HepG2 (cell line): ENCODE data around the gene SGCG. TPM values are rescaled to one million over a fixed set of nuclear protein-coding genes. Genes with fewer than 3 reads are reported as not detected.

Experiments used
- ATAC-seq: fragments of 200-7000 bp; cut with Tn5 transposase; 3 replicates; pipeline ENCODE4 v1.9.1; 2020; ENCODE audit warnings: mild to moderate bottlenecking, moderate library complexity
- BruUV-seq: library from RNA; stranded (reverse); fragments of 400-500 nt; replicated peaks from 2 replicates; lab custom pipeline; 2021; lab: Mats Ljungman, UMichigan
- CTCF ChIA-PET: fragments of 300-600 bp; formaldehyde crosslinking; extraction: SDS; loops from one replicate; lab custom pipeline; 2021; ENCODE audit warnings: low total read pairs, inconsistent platforms, low intra/inter-chr PET ratio; lab: Yijun Ruan, JAX
- POLR2A ChIA-PET: fragments of 350-600 bp; sonication (Branson Sonifier 250); formaldehyde crosslinking; loops from one replicate; lab custom pipeline; 2020; ENCODE audit warnings: antibody characterized with exemption, inconsistent platforms; lab: Yijun Ruan, JAX
- DNase-seq: peaks from one replicate; pipeline ENCODE4 v3.0.0-alpha.2; 2015; ENCODE audit warnings: low spot score
- FAIRE-seq: peaks from 3 replicates; lab custom pipeline; 2011; peaks lifted over from hg19 to GRCh38; lab: Jason Lieb, UNC
- H2AFZ ChIP-seq: one replicate; pipeline ENCODE4 v1.6.1; 2011; ENCODE audit warnings: low read length, inconsistent platforms
- H3K27ac ChIP-seq: fragments of 300-600 bp; 3 replicates; pipeline ENCODE4 v1.8.0; 2011; ENCODE audit warnings: mixed run types, mild to moderate bottlenecking, mixed read lengths, low read length, inconsistent platforms; ENCODE audit not compliant: insufficient read depth; ENCODE audit errors: extremely low read length
- H3K27me3 ChIP-seq, 2 experiments: fragments of 200-600 bp in 1 of 2; 2 replicates in 1 of 2; 3 replicates in 1 of 2; pipeline versions ENCODE4 v1.6.0 to v1.8.0; 2011; ENCODE audit warnings: low read length in 2 of 2, mild to moderate bottlenecking in 2 of 2, moderate library complexity in 2 of 2, inconsistent platforms in 1 of 2; ENCODE audit not compliant: insufficient read depth in 2 of 2, control insufficient read depth in 1 of 2
- H3K36me3 ChIP-seq, 2 experiments: fragments of 200-600 bp in 1 of 2; replicated peaks in 1 of 2; 2 replicates in 1 of 2; 3 replicates in 1 of 2; pipeline versions ENCODE4 v1.5.1 to v1.8.0; 2011; ENCODE audit warnings: low read length in 2 of 2, inconsistent platforms in 1 of 2; ENCODE audit not compliant: insufficient read depth in 2 of 2, control insufficient read depth in 1 of 2
- H3K4me1 ChIP-seq: 2 replicates; pipeline ENCODE4 v1.5.1; 2012; ENCODE audit warnings: low read length, inconsistent platforms; ENCODE audit not compliant: insufficient read depth
- H3K4me2 ChIP-seq: 2 replicates; pipeline ENCODE4 v1.6.0; 2011; ENCODE audit warnings: low read depth, low read length, inconsistent platforms
- H3K4me3 ChIP-seq, 3 experiments: fragments of 200-600 bp in 1 of 3; sonication (generic), shearing (Covaris generic) in 1 of 3; replicated peaks in 1 of 3; 2 replicates each; pipeline ENCODE4 v1.5.1; 2011 to 2016; ENCODE audit warnings: low read length in 3 of 3, inconsistent platforms in 2 of 3, low read depth in 2 of 3, mild to moderate bottlenecking in 2 of 3, control low read depth in 1 of 3, mixed read lengths in 1 of 3; ENCODE audit not compliant: insufficient read depth in 1 of 3
- H3K79me2 ChIP-seq: one replicate; pipeline ENCODE4 v1.6.1; 2011; ENCODE audit warnings: low read length, inconsistent platforms; ENCODE audit not compliant: insufficient read depth
- H3K9ac ChIP-seq: 2 replicates; pipeline ENCODE4 v1.6.0; 2011; ENCODE audit warnings: mild to moderate bottlenecking, low read depth, low read length, inconsistent platforms; ENCODE audit not compliant: insufficient read depth
- H3K9me3 ChIP-seq: 2 replicates; pipeline ENCODE4 v1.5.1; 2012; ENCODE audit warnings: mild to moderate bottlenecking, low read length
- H4K20me1 ChIP-seq: 2 replicates; pipeline ENCODE4 v1.6.0; 2011; ENCODE audit warnings: inconsistent platforms, mild to moderate bottlenecking, low read length, moderate library complexity; ENCODE audit not compliant: insufficient read depth
- FOXM1 ChIP-seq: sonication (generic); formaldehyde crosslinking; IDR thresholded peaks from 2 replicates; pipeline ENCODE4 v1.5.0; 2020; ENCODE audit warnings: missing genetic modification reagents
- HNF4G ChIP-seq, 2 experiments: sonication (generic) in 1 of 2; formaldehyde crosslinking in 1 of 2; IDR thresholded peaks; 2 replicates each; pipeline versions ENCODE4 v1.4.0 to v1.6.1; 2011 to 2020; ENCODE audit warnings: borderline replicate concordance in 2 of 2, low read depth in 2 of 2, mild to moderate bottlenecking in 2 of 2, low read length in 1 of 2, missing genetic modification reagents in 1 of 2, moderate library complexity in 1 of 2
- NFE2L1 ChIP-seq: sonication (generic); formaldehyde crosslinking; IDR thresholded peaks from 2 replicates; pipeline ENCODE4 v1.4.0; 2020; ENCODE audit warnings: missing genetic modification reagents, mild to moderate bottlenecking, borderline replicate concordance
- RERE ChIP-seq: IDR thresholded peaks from 2 replicates; pipeline ENCODE4 v1.6.1; 2016; ENCODE audit warnings: low read depth, missing genetic modification reagents, missing compliant biosample characterization
- ZMAT3 ChIP-seq: sonication (generic); formaldehyde crosslinking; conservative IDR thresholded peaks from 2 replicates; pipeline ENCODE4 v1.7.0; 2021; ENCODE audit warnings: missing genetic modification reagents
- ZNF138 ChIP-seq: sonication (generic); formaldehyde crosslinking; IDR thresholded peaks from 2 replicates; pipeline ENCODE4 v1.5.0; 2020; ENCODE audit warnings: mild to moderate bottlenecking, low read depth, missing genetic modification reagents
- WGBS: methylation state at CpG from one replicate; pipeline ENCODE4 v1.1.6; 2017; ENCODE audit warnings: low lambda C conversion rate; 5-methylcytosine and 5-hydroxymethylcytosine counted together
- in situ Hi-C: cut with HindIII; loops from 2 replicates; pipeline ENCODE4 v1.10.0; 2017; ENCODE audit warnings: low pct_unique_long_range_greater_than_20kb; ENCODE audit not compliant: extremely low pct_ligation_motif_present
- intact Hi-C: fragments of 100-400 bp; cut with micrococcal nuclease; formaldehyde crosslinking; loops from one replicate; pipeline ENCODE4 v1.10.0; 2022; ENCODE audit not compliant: unreplicated experiment
- polyA plus RNA-seq, 8 experiments: library from polyadenylated mRNA; depleted of rRNA in 3 of 8; stranded (reverse) in 7 of 8; unstranded in 1 of 8; fragments of >200 nt; fragmentation: Illumina TruSeq in 4 of 8; extraction: Trizol in 4 of 8; gene quantifications; 2 replicates each; pipeline versions ENCODE4 v1.2.1 to v1.2.3, GENCODE V29; 2011 to 2016; ENCODE audit warnings: low read depth in 4 of 8, missing spikeins in 1 of 8, mixed read lengths in 1 of 8; ENCODE audit not compliant: insufficient read depth in 1 of 8
- total RNA-seq, 5 experiments: library from RNA; depleted of rRNA; stranded (reverse); fragments of >200 nt; fragmentation: Illumina TruSeq; extraction: Trizol; gene quantifications; 2 replicates each; pipeline ENCODE4 v1.2.3, GENCODE V29; 2016; ENCODE audit warnings: low read depth in 1 of 5

SGCG gene
- total and polyA plus RNA-seq, 2 of the 13 experiments (the other 11 are each of a cell fraction or from before 2014, with no cell fraction given): not detected

DNA sequence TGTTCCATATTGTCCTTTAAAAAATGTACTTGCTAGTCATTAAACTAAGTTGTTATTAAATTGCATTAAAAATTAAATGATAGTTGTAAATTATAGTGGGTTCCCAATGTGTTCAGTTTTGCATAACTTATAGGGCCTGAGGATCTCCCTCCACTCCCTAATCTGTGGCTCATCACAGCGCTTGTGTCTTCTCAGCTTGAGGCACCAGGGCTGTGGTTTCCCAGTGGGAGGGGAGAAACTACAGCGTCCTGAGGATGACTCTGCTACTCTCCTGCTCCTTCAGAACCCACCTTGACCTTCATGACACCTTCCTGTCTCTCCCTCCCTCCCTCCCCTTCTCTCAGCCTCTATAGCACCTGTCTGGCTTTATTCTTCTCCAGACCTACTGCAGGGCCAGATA is 1.4 kb downstream of the SGCG start (continued):
- TF ChIP-seq RERE: no peak
- no peak for TF ChIP-seq ZMAT3 (CRISPR knock-in tag)
- TF ChIP-seq NFE2L1 (CRISPR knock-in tag): no peak
- TF ChIP-seq ZNF138 (CRISPR knock-in tag): no peak

DNA sequence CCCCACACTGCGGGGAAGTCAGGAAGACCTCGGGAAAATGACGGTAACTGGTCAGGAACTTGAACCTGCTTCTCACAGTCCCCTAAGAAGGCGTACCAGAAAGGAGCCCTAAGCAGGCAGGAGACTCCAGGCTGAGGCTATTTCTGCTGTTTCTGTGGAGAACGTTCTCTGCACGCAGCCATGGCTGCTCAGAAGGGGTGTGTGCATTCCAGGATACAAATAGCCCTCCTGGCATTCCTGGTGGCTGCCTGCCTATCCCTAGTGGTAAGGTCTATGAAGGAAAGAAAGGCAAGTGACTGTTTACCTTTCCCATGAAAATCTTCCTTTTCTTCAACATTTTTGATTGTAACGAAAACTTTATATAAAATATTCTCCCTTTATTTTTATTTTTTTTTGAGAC is 2.5 kb downstream of the SGCG start:
- no peak for FAIRE-seq
- in situ Hi-C loops: no loop called here
- H3K4me2 ChIP-seq: no peak overlapping the region
- H2AFZ ChIP-seq: no peak overlapping the region
- TF ChIP-seq HNF4G (IDR thresholded peaks at IDR 0.05; ENCODE audit: borderline replicate concordance, low read depth, low read length) (no peak), HNF4G (CRISPR knock-in tag; IDR thresholded peaks at IDR 0.05; ENCODE audit: borderline replicate concordance, low read depth) (no peak), FOXM1 (CRISPR knock-in tag) (no peak)
- CTCF ChIA-PET: no interaction called here
- H4K20me1 ChIP-seq: no peaks in the 10 kb centered on the region
- 14% methylated on average over 5 of the region's 7 CpGs for WGBS
- no peaks in the 10 kb centered on the region for H3K36me3 ChIP-seq
- POLR2A ChIA-PET: no interaction called here
- no TSS peak for BruUV-seq
- no peak overlapping the region for H3K4me3 ChIP-seq
- no peak for DNase-seq
- no peaks in the 10 kb centered on the region for H3K9me3 ChIP-seq
- H3K9ac ChIP-seq: no peak overlapping the region
- peaks cover 2 to 6% of the 10 kb centered on the region in 2 experiments; a peak in 3 of 5 replicates for H3K27me3 ChIP-seq
- H3K4me1 ChIP-seq: no peaks in the 10 kb centered on the region
- H3K27ac ChIP-seq: no peak overlapping the region
- intact Hi-C loops: no loop called here
- H3K79me2 ChIP-seq: no peaks in the 10 kb centered on the region
- ATAC-seq: no peak
